HEK293 (cell line): ENCODE data around the gene ARMCX6.

Experiments used
- CTCF ChIA-PET: fragments of 350-600 bp; formaldehyde crosslinking; extraction: SDS; loops from one replicate; lab custom pipeline; 2021; ENCODE audit warnings: antibody characterized with exemption; lab: Yijun Ruan, JAX
- POLR2A ChIA-PET: fragments of 300-600 bp; formaldehyde crosslinking; extraction: SDS; loops from one replicate; lab custom pipeline; 2020; ENCODE audit warnings: antibody characterized with exemption, inconsistent platforms; lab: Yijun Ruan, JAX
- H3K27ac ChIP-seq: fragments of 200-500 bp; sonication (Bioruptor generic); 2 replicates; pipeline ENCODE4 v1.5.1; 2014; ENCODE audit warnings: low read depth, low read length, control low read depth, inconsistent platforms; ENCODE audit errors: extremely low read depth
- H3K36me3 ChIP-seq, 2 experiments: fragments of 200-500 bp in 1 of 2; sonication (Bioruptor generic) in 1 of 2; 1 replicate in 1 of 2; 2 replicates in 1 of 2; pipeline ENCODE4 v1.5.1; 2014 to 2017; ENCODE audit warnings: inconsistent platforms in 2 of 2, low read length in 2 of 2; ENCODE audit not compliant: control insufficient read depth in 2 of 2, insufficient read depth in 1 of 2
- H3K4me1 ChIP-seq: fragments of 200-500 bp; sonication (Bioruptor generic); 2 replicates; pipeline ENCODE4 v1.5.1; 2014; ENCODE audit warnings: mild to moderate bottlenecking, low read length, inconsistent platforms; ENCODE audit not compliant: control insufficient read depth, insufficient read depth
- H3K4me3 ChIP-seq: 2 replicates; pipeline ENCODE4 v1.5.1; 2011; ENCODE audit warnings: low read depth, mild to moderate bottlenecking, control low read depth, low read length, moderate library complexity
- H3K9me3 ChIP-seq: fragments of 200-500 bp; sonication (Bioruptor generic); 2 replicates; pipeline ENCODE4 v1.5.1; 2014; ENCODE audit warnings: low read depth, low read length, inconsistent platforms; ENCODE audit not compliant: control insufficient read depth, insufficient read depth
- ELK4 ChIP-seq: IDR thresholded peaks from 2 replicates; pipeline ENCODE4 v1.6.1; 2011; ENCODE audit warnings: mild to moderate bottlenecking, low read depth, low read length, borderline replicate concordance
- GFI1B ChIP-seq: fragments of 450-650 bp; formaldehyde crosslinking; IDR thresholded peaks from 2 replicates; pipeline ENCODE4 v1.5.1; 2016; ENCODE audit warnings: missing biosample characterization, missing genetic modification characterization
- GLIS2 ChIP-seq: fragments of 450-650 bp; formaldehyde crosslinking; IDR thresholded peaks from 2 replicates; pipeline ENCODE4 v1.5.1; 2016; ENCODE audit warnings: missing biosample characterization, missing genetic modification characterization
- HOXC10 ChIP-seq: sonication (generic); formaldehyde crosslinking; IDR thresholded peaks from 2 replicates; pipeline ENCODE4 v1.8.1; 2023; ENCODE audit warnings: mild to moderate bottlenecking, missing genetic modification reagents
- INSM2 ChIP-seq: fragments of 450-650 bp; formaldehyde crosslinking; IDR thresholded peaks from 2 replicates; pipeline ENCODE4 v1.5.1; 2016; ENCODE audit warnings: missing biosample characterization, missing genetic modification characterization
- KLF17 ChIP-seq: fragments of 450-650 bp; formaldehyde crosslinking; IDR thresholded peaks from 2 replicates; pipeline ENCODE4 v1.5.1; 2016; ENCODE audit warnings: missing biosample characterization, missing genetic modification characterization
- KLF8 ChIP-seq: fragments of 450-650 bp; formaldehyde crosslinking; IDR thresholded peaks from 2 replicates; pipeline ENCODE4 v1.5.1; 2016; ENCODE audit warnings: missing biosample characterization, missing genetic modification characterization
- MYNN ChIP-seq: fragments of 450-650 bp; formaldehyde crosslinking; IDR thresholded peaks from 2 replicates; pipeline ENCODE4 v1.5.1; 2016; ENCODE audit warnings: missing biosample characterization, missing genetic modification characterization, borderline replicate concordance
- PRDM10 ChIP-seq: fragments of 450-650 bp; formaldehyde crosslinking; IDR thresholded peaks from 2 replicates; pipeline ENCODE4 v1.5.1; 2016; ENCODE audit warnings: missing biosample characterization, missing genetic modification characterization
- SCRT2 ChIP-seq: fragments of 450-650 bp; formaldehyde crosslinking; IDR thresholded peaks from 2 replicates; pipeline ENCODE4 v1.5.1; 2016; ENCODE audit warnings: missing biosample characterization, missing genetic modification characterization
- SP2 ChIP-seq: fragments of 450-650 bp; formaldehyde crosslinking; IDR thresholded peaks from 2 replicates; pipeline ENCODE4 v1.5.1; 2016; ENCODE audit warnings: missing biosample characterization, missing genetic modification characterization
- TCF7L2 ChIP-seq: IDR thresholded peaks from 2 replicates; pipeline ENCODE4 v1.6.1; 2011; ENCODE audit warnings: low read depth, mild to moderate bottlenecking, inconsistent platforms, low read length, moderate library complexity, borderline replicate concordance
- ZBTB1 ChIP-seq: fragments of 450-650 bp; formaldehyde crosslinking; IDR thresholded peaks from 2 replicates; pipeline ENCODE4 v1.5.1; 2016; ENCODE audit warnings: missing biosample characterization, missing genetic modification characterization
- ZBTB20 ChIP-seq: fragments of 450-650 bp; formaldehyde crosslinking; IDR thresholded peaks from 2 replicates; pipeline ENCODE4 v1.5.1; 2016; ENCODE audit warnings: missing biosample characterization, missing genetic modification characterization
- ZFHX2 ChIP-seq: fragments of 450-650 bp; formaldehyde crosslinking; conservative IDR thresholded peaks from 2 replicates; pipeline ENCODE4 v1.5.1; 2016; ENCODE audit warnings: missing biosample characterization, missing genetic modification characterization
- ZNF114 ChIP-seq: fragments of 450-650 bp; formaldehyde crosslinking; IDR thresholded peaks from 2 replicates; pipeline ENCODE4 v1.5.0; 2017; ENCODE audit warnings: missing biosample characterization, missing genetic modification characterization
- ZNF155 ChIP-seq: fragments of 450-650 bp; formaldehyde crosslinking; IDR thresholded peaks from 2 replicates; pipeline ENCODE4 v1.5.1; 2016; ENCODE audit warnings: missing biosample characterization, missing genetic modification characterization
- ZNF175 ChIP-seq: fragments of 450-650 bp; formaldehyde crosslinking; IDR thresholded peaks from 2 replicates; pipeline ENCODE4 v1.5.1; 2016; ENCODE audit warnings: missing biosample characterization, missing genetic modification characterization
- ZNF184 ChIP-seq: fragments of 450-650 bp; IDR thresholded peaks from 2 replicates; pipeline ENCODE4 v1.5.1; 2018; ENCODE audit warnings: missing biosample characterization, mild to moderate bottlenecking, missing genetic modification characterization
- ZNF202 ChIP-seq: fragments of 450-650 bp; formaldehyde crosslinking; IDR thresholded peaks from 2 replicates; pipeline ENCODE4 v1.5.1; 2016; ENCODE audit warnings: missing biosample characterization, missing genetic modification characterization, borderline replicate concordance
- ZNF223 ChIP-seq: fragments of 450-650 bp; formaldehyde crosslinking; IDR thresholded peaks from 2 replicates; pipeline ENCODE4 v1.5.1; 2016; ENCODE audit warnings: missing biosample characterization, missing genetic modification characterization
- ZNF341 ChIP-seq: fragments of 450-650 bp; formaldehyde crosslinking; IDR thresholded peaks from 2 replicates; pipeline ENCODE4; 2016; ENCODE audit warnings: low read depth, missing biosample characterization, missing genetic modification characterization
- ZNF416 ChIP-seq: fragments of 450-650 bp; formaldehyde crosslinking; IDR thresholded peaks from 2 replicates; pipeline ENCODE4 v1.5.1; 2016; ENCODE audit warnings: missing biosample characterization, missing genetic modification characterization
- ZNF514 ChIP-seq: fragments of 450-650 bp; formaldehyde crosslinking; IDR thresholded peaks from 2 replicates; pipeline ENCODE4 v1.5.1; 2016; ENCODE audit warnings: missing biosample characterization, missing genetic modification characterization
- ZNF560 ChIP-seq: fragments of 450-650 bp; formaldehyde crosslinking; IDR thresholded peaks from 2 replicates; pipeline ENCODE4 v1.5.1; 2017; ENCODE audit warnings: missing biosample characterization, missing genetic modification characterization, borderline replicate concordance
- ZNF621 ChIP-seq: fragments of 450-650 bp; formaldehyde crosslinking; IDR thresholded peaks from 2 replicates; pipeline ENCODE4 v1.5.1; 2017; ENCODE audit warnings: missing biosample characterization, missing genetic modification characterization
- ZNF704 ChIP-seq: fragments of 450-650 bp; formaldehyde crosslinking; IDR thresholded peaks from 2 replicates; pipeline ENCODE4 v1.5.1; 2016; ENCODE audit warnings: missing biosample characterization, missing genetic modification characterization
- ZNF837 ChIP-seq: fragments of 450-650 bp; formaldehyde crosslinking; IDR thresholded peaks from 2 replicates; pipeline ENCODE4 v1.5.1; 2016; ENCODE audit warnings: missing biosample characterization, missing genetic modification characterization

The ARMCX6 gene

GRCh38 chrX:101617211-101618191 is at the start of gene ARMCX6:
ARMCX6 (minus strand) TSS chrX:101618000; CDS start chrX:101616620, 1,380 bp downstream.
- POLR2A ChIA-PET, result no interaction called here
- no peaks in the 10 kb centered on the region for H3K9me3 ChIP-seq
- peaks cover 7% of the 10 kb centered on the region for H3K4me1 ChIP-seq
- CTCF ChIA-PET, result interaction anchor here (1.8 kb wide), 1 partner anchor 141 kb away, joined by 5 read pairs; no protein-coding TSS in a partner anchor
- H3K4me3 ChIP-seq, result peak within 1 kb of the TSS; percentile 69
- H3K36me3 ChIP-seq, result peaks cover 0 to 7% of the 10 kb centered on the region in 2 experiments; a peak in 1 of 3 replicates
- H3K27ac ChIP-seq, result peak within 1 kb of the TSS; percentile 21; the same call in 1 of the 2 replicates
- TF ChIP-seq TCF7L2, result no peak
- TF ChIP-seq ZNF621 (tag by site-specific recombination), result no peak
- TF ChIP-seq GLIS2 (tag by site-specific recombination), result no peak
- TF ChIP-seq ZBTB1 (tag by site-specific recombination), result no peak
- TF ChIP-seq ZNF560 (tag by site-specific recombination), result no peak
- no peak for TF ChIP-seq SCRT2 (tag by site-specific recombination)
- TF ChIP-seq HOXC10 (CRISPR knock-in tag), result no peak
- TF ChIP-seq ZNF704 (tag by site-specific recombination), result no peak
- no peak for TF ChIP-seq ZNF184 (tag by site-specific recombination)
- TF ChIP-seq INSM2 (tag by site-specific recombination), result no peak
- TF ChIP-seq SP2, result 0 out of 2 replicates have a peak, but pooled peaks have one; percentile 11
- no peak for TF ChIP-seq ZBTB20
- no peak for TF ChIP-seq ZNF341
- peak; percentile 35; the same call in 1 of the 2 replicates for TF ChIP-seq KLF8 (tag by site-specific recombination)
- no peak for TF ChIP-seq GFI1B (tag by site-specific recombination)
- no peak for TF ChIP-seq ELK4
- peak; percentile 12; the same call in 1 of the 2 replicates for TF ChIP-seq PRDM10 (tag by site-specific recombination)
- TF ChIP-seq ZFHX2 (tag by site-specific recombination), result no peak; the same call in none of the 2 replicates
- TF ChIP-seq ZNF514 (tag by site-specific recombination), result no peak
- TF ChIP-seq ZNF223, result no peak
- no peak for TF ChIP-seq ZNF114
- no peak for TF ChIP-seq ZNF202
- TF ChIP-seq ZNF175 (tag by site-specific recombination), result no peak
- no peak for TF ChIP-seq MYNN (tag by site-specific recombination)
- no peak for TF ChIP-seq ZNF837 (tag by site-specific recombination)
- no peak for TF ChIP-seq ZNF416 (tag by site-specific recombination)
- TF ChIP-seq KLF17, result no peak
- TF ChIP-seq ZNF155 (tag by site-specific recombination), result no peak
